DND-41 (cell line): ENCODE results near the gene TNS3.

ENCODE experiments used
- ATAC-seq: fragments of 200-7000 bp; cut with Tn5 transposase; 3 replicates; pipeline ENCODE4 v1.9.1; 2021; ENCODE audit warnings: low read depth; ENCODE audit not compliant: insufficient read depth
- DNase-seq: peaks from one replicate; pipeline ENCODE4 v3.0.0-alpha.2; 2020
- H2AFZ ChIP-seq: 2 replicates; pipeline ENCODE4 v1.6.0; 2012; ENCODE audit warnings: low read depth, low read length
- H3K27ac ChIP-seq: 2 replicates; pipeline ENCODE4 v1.5.1; 2012; ENCODE audit warnings: low read length, inconsistent platforms
- H3K27me3 ChIP-seq: fragments of 200-600 bp; sonication (generic); 2 replicates; pipeline ENCODE4 v1.6.0; 2012; ENCODE audit warnings: low read length, mild to moderate bottlenecking, inconsistent platforms; ENCODE audit not compliant: insufficient read depth, poor library complexity
- H3K36me3 ChIP-seq: 2 replicates; pipeline ENCODE4 v1.5.1; 2012; ENCODE audit warnings: low read length, inconsistent platforms; ENCODE audit not compliant: insufficient read depth
- H3K4me1 ChIP-seq: 2 replicates; pipeline ENCODE4 v1.5.1; 2012; ENCODE audit warnings: mild to moderate bottlenecking, low read length; ENCODE audit not compliant: insufficient read depth
- H3K4me2 ChIP-seq: 2 replicates; pipeline ENCODE4 v1.6.0; 2012; ENCODE audit warnings: mild to moderate bottlenecking, moderate library complexity, low read length, inconsistent platforms; ENCODE audit not compliant: insufficient read depth
- H3K4me3 ChIP-seq, 2 experiments: fragments of 200-600 bp in 1 of 2; shearing (Covaris generic) in 1 of 2; 2 replicates each; pipeline ENCODE4 v1.5.1; 2012 to 2016; ENCODE audit warnings: inconsistent platforms in 2 of 2, low read length in 2 of 2, mild to moderate bottlenecking in 2 of 2, low read depth in 1 of 2, moderate library complexity in 1 of 2
- H3K79me2 ChIP-seq: 2 replicates; pipeline ENCODE4 v1.6.0; 2012; ENCODE audit warnings: low read length, inconsistent platforms; ENCODE audit not compliant: insufficient read depth
- H3K9ac ChIP-seq: 2 replicates; pipeline ENCODE4 v1.6.0; 2012; ENCODE audit warnings: low read depth, mild to moderate bottlenecking, inconsistent platforms, low read length, moderate library complexity
- H3K9me3 ChIP-seq: 2 replicates; pipeline ENCODE4 v1.5.1; 2012; ENCODE audit warnings: low read length, moderate library complexity, mild to moderate bottlenecking, inconsistent platforms; ENCODE audit not compliant: insufficient read depth, severe bottlenecking
- H4K20me1 ChIP-seq: 2 replicates; pipeline ENCODE4 v1.6.0; 2012; ENCODE audit warnings: low read length; ENCODE audit not compliant: insufficient read depth
- EZH2 ChIP-seq: IDR thresholded peaks from 3 replicates; pipeline ENCODE4 v1.6.1; 2012; ENCODE audit warnings: borderline replicate concordance, low read depth, mild to moderate bottlenecking, moderate library complexity, low read length, inconsistent platforms; ENCODE audit not compliant: severe bottlenecking
- TF ChIP-seq, protein P1 (sequence below): IDR thresholded peaks from 2 replicates; pipeline ENCODE4 v1.5.1; 2012; ENCODE audit warnings: borderline replicate concordance, low read length, moderate library complexity, mild to moderate bottlenecking; ENCODE audit not compliant: poor library complexity, severe bottlenecking; ENCODE audit errors: extremely low read depth

TNS3 gene

GRCh38 chr7:47389171-47389922, 192.6 kb downstream of the TNS3 start:
- ATAC-seq, result no peak

GRCh38 chr7:47387506-47387905, 194.4 kb downstream of the TNS3 start:
- Histone ChIP-seq H3K36me3 (no peaks in the 10 kb centered on the region), H3K4me2 (no peak overlapping the region), H3K27me3 (no peaks in the 10 kb centered on the region)

More at GRCh38 chr7:47389171-47389922, 192.6 kb downstream of the TNS3 start:
- H3K9ac ChIP-seq, result no peak overlapping the region
- no peaks in the 10 kb centered on the region for H3K27me3 ChIP-seq
- no peaks in the 10 kb centered on the region for H3K79me2 ChIP-seq
- no peaks in the 10 kb centered on the region for H3K4me1 ChIP-seq
- no peak overlapping the region for H3K4me2 ChIP-seq
- DNase-seq, result no peak
- no peaks in the 10 kb centered on the region for H4K20me1 ChIP-seq
- no peaks in the 10 kb centered on the region for H3K36me3 ChIP-seq
- TF ChIP-seq, protein P1, sequence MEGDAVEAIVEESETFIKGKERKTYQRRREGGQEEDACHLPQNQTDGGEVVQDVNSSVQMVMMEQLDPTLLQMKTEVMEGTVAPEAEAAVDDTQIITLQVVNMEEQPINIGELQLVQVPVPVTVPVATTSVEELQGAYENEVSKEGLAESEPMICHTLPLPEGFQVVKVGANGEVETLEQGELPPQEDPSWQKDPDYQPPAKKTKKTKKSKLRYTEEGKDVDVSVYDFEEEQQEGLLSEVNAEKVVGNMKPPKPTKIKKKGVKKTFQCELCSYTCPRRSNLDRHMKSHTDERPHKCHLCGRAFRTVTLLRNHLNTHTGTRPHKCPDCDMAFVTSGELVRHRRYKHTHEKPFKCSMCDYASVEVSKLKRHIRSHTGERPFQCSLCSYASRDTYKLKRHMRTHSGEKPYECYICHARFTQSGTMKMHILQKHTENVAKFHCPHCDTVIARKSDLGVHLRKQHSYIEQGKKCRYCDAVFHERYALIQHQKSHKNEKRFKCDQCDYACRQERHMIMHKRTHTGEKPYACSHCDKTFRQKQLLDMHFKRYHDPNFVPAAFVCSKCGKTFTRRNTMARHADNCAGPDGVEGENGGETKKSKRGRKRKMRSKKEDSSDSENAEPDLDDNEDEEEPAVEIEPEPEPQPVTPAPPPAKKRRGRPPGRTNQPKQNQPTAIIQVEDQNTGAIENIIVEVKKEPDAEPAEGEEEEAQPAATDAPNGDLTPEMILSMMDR, result no peak
- no peak for TF ChIP-seq EZH2
- peaks cover 3% of the 10 kb centered on the region for H3K9me3 ChIP-seq
- H2AFZ ChIP-seq, result no peak overlapping the region
- no peak overlapping the region for H3K27ac ChIP-seq
- H3K4me3 ChIP-seq, result no peak overlapping the region

DNA sequence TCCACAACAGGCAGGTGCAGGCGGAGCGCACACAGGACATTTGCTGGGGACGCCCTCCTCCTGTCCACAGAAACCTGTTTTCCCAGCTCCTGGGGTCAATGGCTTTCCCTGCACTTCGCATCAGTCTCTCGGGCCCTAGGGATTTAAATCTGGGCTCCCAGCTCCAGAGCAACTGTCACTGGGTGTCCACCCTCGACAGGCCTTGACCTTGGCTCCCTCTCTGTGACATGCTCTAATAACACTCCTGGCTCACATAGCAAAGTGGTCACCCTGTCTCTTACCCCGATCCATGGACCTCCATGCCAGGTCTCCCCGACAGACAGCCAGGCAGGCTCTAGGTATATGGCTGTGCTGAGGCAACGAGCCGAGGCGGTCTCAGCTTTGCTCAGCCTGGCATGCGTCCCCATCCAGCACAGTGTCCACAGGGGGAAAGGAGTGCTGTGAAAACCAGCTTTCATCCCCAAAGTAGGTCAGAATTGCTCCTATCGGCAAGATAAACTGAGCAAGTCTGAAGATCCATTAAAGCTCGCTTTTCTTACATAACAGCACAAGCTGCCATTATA, 195.6 kb downstream of the TNS3 start:
- H4K20me1 ChIP-seq, result no peaks in the 10 kb centered on the region

More at GRCh38 chr7:47387506-47387905, 194.4 kb downstream of the TNS3 start:
- Histone ChIP-seq H3K27ac (no peak overlapping the region), H3K9ac (no peak overlapping the region), H4K20me1 (no peaks in the 10 kb centered on the region), H2AFZ (no peak overlapping the region), H3K9me3 (peaks cover 3% of the 10 kb centered on the region), H3K79me2 (no peaks in the 10 kb centered on the region), H3K4me1 (no peaks in the 10 kb centered on the region), H3K4me3 (no peak overlapping the region)
- no peak for DNase-seq
- no peak for ATAC-seq
- TF ChIP-seq, protein P1, result no peak
- TF ChIP-seq EZH2, result no peak

More for the DNA sequence above, 195.6 kb downstream of the TNS3 start:
- Histone ChIP-seq H3K27ac (no peak overlapping the region), H3K4me3 (no peak overlapping the region), H3K9ac (no peak overlapping the region), H2AFZ (no peak overlapping the region), H3K27me3 (no peaks in the 10 kb centered on the region), H3K4me2 (no peak overlapping the region), H3K36me3 (no peaks in the 10 kb centered on the region), H3K9me3 (peaks cover 3% of the 10 kb centered on the region), H3K79me2 (no peaks in the 10 kb centered on the region), H3K4me1 (no peaks in the 10 kb centered on the region)
- no peak for DNase-seq
- TF ChIP-seq, protein P1, result no peak
- no peak for TF ChIP-seq EZH2
- no peak for ATAC-seq
